K562 (cell line): Measurements from ENCODE around the gene CHIC1. TPM values are rescaled to one million over a fixed set of nuclear protein-coding genes. Genes with fewer than 3 reads are reported as not detected.

Experiments
- ATAC-seq: fragments of 200-7000 bp; cut with Tn5 transposase; 3 replicates; pipeline ENCODE4 v1.9.1; 2020; ENCODE audit warnings: moderate library complexity
- BruUV-seq: library from RNA; stranded (reverse); fragments of 400-500 nt; replicated peaks from 2 replicates; lab custom pipeline; 2021; lab: Mats Ljungman, UMichigan
- CTCF ChIA-PET: fragments of 300-600 bp; formaldehyde crosslinking; extraction: SDS; loops from one replicate; lab custom pipeline; 2021; ENCODE audit warnings: low intra/inter-chr PET ratio; lab: Yijun Ruan, JAX
- POLR2A ChIA-PET: fragments of 300-600, 350-650 bp; sonication (Branson Sonifier 250); formaldehyde crosslinking; extraction: SDS; loops from one replicate; lab custom pipeline; 2021; ENCODE audit warnings: antibody characterized with exemption, inconsistent platforms; lab: Yijun Ruan, JAX
- DNase-seq, 4 experiments: peaks; one replicate each; pipeline versions ENCODE4 v3.0.0 to v3.0.0-alpha.2; 2011 to 2018; ENCODE audit warnings: low spot score in 3 of 4, mixed read lengths in 3 of 4; ENCODE audit errors: extremely low read depth in 1 of 4
- FAIRE-seq: peaks from 2 replicates; lab custom pipeline; 2011; peaks lifted over from hg19 to GRCh38; lab: Jason Lieb, UNC
- H2AFZ ChIP-seq: 2 replicates; pipeline ENCODE4 v1.6.0; 2011; ENCODE audit warnings: low read depth, low read length, control low read depth, inconsistent platforms
- H3K27ac ChIP-seq: fragments of 200-600 bp; 3 replicates; pipeline ENCODE4 v1.8.0; 2011; ENCODE audit warnings: low read depth, mild to moderate bottlenecking, control low read depth, inconsistent platforms, low read length, moderate library complexity, mixed read lengths; ENCODE audit errors: extremely low read depth
- H3K27me3 ChIP-seq, 2 experiments: fragments of 300-600 bp in 1 of 2; 2 replicates in 1 of 2; 3 replicates in 1 of 2; pipeline versions ENCODE4 v1.6.0 to v1.8.0; 2011; ENCODE audit warnings: inconsistent platforms in 2 of 2, low read length in 2 of 2, mild to moderate bottlenecking in 1 of 2, mixed read lengths in 1 of 2, moderate library complexity in 1 of 2; ENCODE audit not compliant: control insufficient read depth in 2 of 2, insufficient read depth in 2 of 2
- H3K36me3 ChIP-seq: fragments of 300-600 bp; 3 replicates; pipeline ENCODE4 v1.8.0; 2011; ENCODE audit warnings: mild to moderate bottlenecking, low read length, inconsistent platforms; ENCODE audit not compliant: control insufficient read depth, insufficient read depth
- H3K4me1 ChIP-seq, 2 experiments: fragments of 200-600 bp in 1 of 2; replicated peaks in 1 of 2; 2 replicates in 1 of 2; 3 replicates in 1 of 2; pipeline versions ENCODE4 v1.5.1 to v1.8.0; 2011; ENCODE audit warnings: inconsistent platforms in 2 of 2, low read length in 2 of 2, mild to moderate bottlenecking in 1 of 2, mixed read lengths in 1 of 2, moderate library complexity in 1 of 2; ENCODE audit not compliant: control insufficient read depth in 2 of 2, insufficient read depth in 2 of 2
- H3K4me2 ChIP-seq: 2 replicates; pipeline ENCODE4 v1.6.1; 2011; ENCODE audit warnings: low read length, control low read depth, inconsistent platforms, mixed read lengths; ENCODE audit not compliant: insufficient read depth
- H3K4me3 ChIP-seq: fragments of 200-600 bp; sonication (generic), shearing (Covaris generic); 2 replicates; pipeline ENCODE4 v1.5.1; 2016; ENCODE audit warnings: control low read depth, inconsistent platforms
- H3K79me2 ChIP-seq: fragments of 200-600 bp; 3 replicates; pipeline ENCODE4 v1.8.0; 2011; ENCODE audit warnings: low read length, inconsistent platforms; ENCODE audit not compliant: control insufficient read depth, insufficient read depth
- H3K9ac ChIP-seq, 2 experiments: 2 replicates each; pipeline versions ENCODE4 v1.6.0 to v1.6.1; 2011; ENCODE audit warnings: low read depth in 2 of 2, low read length in 2 of 2, control low read depth in 1 of 2, inconsistent platforms in 1 of 2, mild to moderate bottlenecking in 1 of 2, mixed read lengths in 1 of 2; ENCODE audit not compliant: insufficient read depth in 1 of 2
- H3K9me1 ChIP-seq: one replicate; pipeline ENCODE4 v1.6.0; 2011; ENCODE audit warnings: inconsistent platforms, mild to moderate bottlenecking, low read length, moderate library complexity; ENCODE audit not compliant: control insufficient read depth, insufficient read depth
- H3K9me3 ChIP-seq: replicated peaks from 2 replicates; pipeline ENCODE4 v1.5.1; 2011; ENCODE audit warnings: low read depth, low read length, inconsistent platforms; ENCODE audit not compliant: control insufficient read depth, insufficient read depth
- H4K20me1 ChIP-seq: replicated peaks from 2 replicates; pipeline ENCODE4 v1.6.1; 2011; ENCODE audit warnings: low read length, inconsistent platforms, mixed read lengths; ENCODE audit not compliant: control insufficient read depth, insufficient read depth
- CHCHD3 ChIP-seq: fragments of 250-450 bp; sonication (Bioruptor Pico); IDR thresholded peaks from 2 replicates; pipeline ENCODE4 v2.1.2; 2022; ENCODE audit warnings: mild to moderate bottlenecking
- CTBP1 ChIP-seq: fragments of 450-650 bp; IDR thresholded peaks from 2 replicates; pipeline ENCODE4 v1.6.1; 2016; ENCODE audit warnings: borderline replicate concordance
- HDAC3 ChIP-seq: fragments of 450-650 bp; IDR thresholded peaks from 2 replicates; pipeline ENCODE4 v1.6.1; 2018; ENCODE audit warnings: borderline replicate concordance, mild to moderate bottlenecking, moderate library complexity; ENCODE audit not compliant: partially characterized antibody
- MAZ ChIP-seq, 2 experiments: fragments of 450-650 bp in 1 of 2; sonication (generic) in 1 of 2; formaldehyde crosslinking; IDR thresholded peaks in 1 of 2; conservative IDR thresholded peaks in 1 of 2; 2 replicates each; pipeline versions ENCODE4 v1.4.0 to v1.5.0; 2020; ENCODE audit warnings: mild to moderate bottlenecking in 1 of 2, missing genetic modification reagents in 1 of 2
- MLX ChIP-seq, 2 experiments: fragments of 450-650 bp in 1 of 2; sonication (generic) in 1 of 2; formaldehyde crosslinking; conservative IDR thresholded peaks; 2 replicates each; pipeline versions ENCODE4 v1.4.0 to v1.8.1; 2020 to 2022; ENCODE audit warnings: mild to moderate bottlenecking in 1 of 2, missing genetic modification reagents in 1 of 2
- SNRNP70 ChIP-seq: fragments of 200-400 bp; formaldehyde crosslinking; optimal IDR thresholded peaks from 2 replicates; pipeline ENCODE3; 2017; ENCODE audit warnings: low read depth, low read length
- SRSF1 ChIP-seq: fragments of 200-400 bp; formaldehyde crosslinking; IDR thresholded peaks from 2 replicates; pipeline ENCODE4 v1.6.1; 2017; ENCODE audit warnings: mild to moderate bottlenecking, low read depth, low read length, moderate library complexity
- in situ Hi-C: fragments of 300-500 bp; cut with MboI; formaldehyde crosslinking; loops from 4 replicates; pipeline ENCODE4 v1.15.0; 2018; ENCODE audit warnings: inconsistent platforms, mixed read lengths
- intact Hi-C: fragments of 100-400 bp; cut with micrococcal nuclease; formaldehyde crosslinking; loops from 2 replicates; pipeline ENCODE4 v1.14.2; 2022
- polyA plus RNA-seq, 8 experiments: library from polyadenylated mRNA; depleted of rRNA in 4 of 8; stranded (reverse) in 5 of 8; unstranded in 3 of 8; fragments of >200 nt; fragmentation: Nextera tagmentation in 2 of 8; fragmentation: Illumina TruSeq in 1 of 8; extraction: Ambion mirVana in 2 of 8; extraction: Trizol in 1 of 8; gene quantifications; 2 replicates each; pipeline versions ENCODE4 v1.2.1 to v1.2.3, GENCODE V29; 2011 to 2014; ENCODE audit warnings: inconsistent platforms in 1 of 8, missing spikeins in 1 of 8
- total RNA-seq, 7 experiments: library from RNA; depleted of rRNA in 6 of 7; stranded (reverse); fragments of >200 nt in 6 of 7; fragmentation: Illumina TruSeq in 2 of 7; extraction: Trizol in 2 of 7; gene quantifications; 2 replicates each; pipeline versions ENCODE4 v1.2.1 to v1.2.3, GENCODE V29; 2011 to 2021; ENCODE audit warnings: low replicate concordance in 1 of 7

Gene CHIC1
- total and polyA plus RNA-seq, 9 of the 15 experiments (the other 6 are each of a cell fraction or from before 2014, with no cell fraction given): 0.10 to 1.5 (median 1.1) TPM

- Histone ChIP-seq H3K4me3 (no peak overlapping the region), H3K9ac (no peak overlapping the region), H3K9me3 (no peaks in the 10 kb centered on the region), H3K36me3 (no peaks in the 10 kb centered on the region), H3K9me1 (no peaks in the 10 kb centered on the region), H3K4me2 (no peak overlapping the region), H3K27me3 (no peaks in the 10 kb centered on the region), H4K20me1 (no peaks in the 10 kb centered on the region), H2AFZ (no peak overlapping the region), H3K79me2 (no peaks in the 10 kb centered on the region), H3K4me1 (no peaks in the 10 kb centered on the region), H3K27ac (no peak overlapping the region)
- FAIRE-seq: no peak
- no TSS peak for BruUV-seq
- ChIA-PET POLR2A (no interaction called here), CTCF (no interaction called here)
- ATAC-seq: no peak
- in situ Hi-C loops: no loop called here
- no peak for DNase-seq
- intact Hi-C loops: no loop called here
- TF ChIP-seq SNRNP70 (no peak), MAZ (CRISPR knock-in tag; conservative IDR thresholded peaks at IDR 0.05 in 1 of 2, IDR thresholded peaks at IDR 0.05 in 1 of 2) (no peak), MLX (CRISPR knock-in tag; conservative IDR thresholded peaks at IDR 0.05) (no peak), CTBP1 (no peak), SRSF1 (no peak), HDAC3 (no peak), CHCHD3 (no peak)
Measured at GRCh38 chrX:73556159-73556558, 6.8 kb upstream of the CHIC1 start.
